ENCODE measurements around the gene DLG5. TPM values are rescaled to one million over a fixed set of nuclear protein-coding genes. Genes with fewer than 3 reads are reported as not detected.

Gene DLG5, protein sequence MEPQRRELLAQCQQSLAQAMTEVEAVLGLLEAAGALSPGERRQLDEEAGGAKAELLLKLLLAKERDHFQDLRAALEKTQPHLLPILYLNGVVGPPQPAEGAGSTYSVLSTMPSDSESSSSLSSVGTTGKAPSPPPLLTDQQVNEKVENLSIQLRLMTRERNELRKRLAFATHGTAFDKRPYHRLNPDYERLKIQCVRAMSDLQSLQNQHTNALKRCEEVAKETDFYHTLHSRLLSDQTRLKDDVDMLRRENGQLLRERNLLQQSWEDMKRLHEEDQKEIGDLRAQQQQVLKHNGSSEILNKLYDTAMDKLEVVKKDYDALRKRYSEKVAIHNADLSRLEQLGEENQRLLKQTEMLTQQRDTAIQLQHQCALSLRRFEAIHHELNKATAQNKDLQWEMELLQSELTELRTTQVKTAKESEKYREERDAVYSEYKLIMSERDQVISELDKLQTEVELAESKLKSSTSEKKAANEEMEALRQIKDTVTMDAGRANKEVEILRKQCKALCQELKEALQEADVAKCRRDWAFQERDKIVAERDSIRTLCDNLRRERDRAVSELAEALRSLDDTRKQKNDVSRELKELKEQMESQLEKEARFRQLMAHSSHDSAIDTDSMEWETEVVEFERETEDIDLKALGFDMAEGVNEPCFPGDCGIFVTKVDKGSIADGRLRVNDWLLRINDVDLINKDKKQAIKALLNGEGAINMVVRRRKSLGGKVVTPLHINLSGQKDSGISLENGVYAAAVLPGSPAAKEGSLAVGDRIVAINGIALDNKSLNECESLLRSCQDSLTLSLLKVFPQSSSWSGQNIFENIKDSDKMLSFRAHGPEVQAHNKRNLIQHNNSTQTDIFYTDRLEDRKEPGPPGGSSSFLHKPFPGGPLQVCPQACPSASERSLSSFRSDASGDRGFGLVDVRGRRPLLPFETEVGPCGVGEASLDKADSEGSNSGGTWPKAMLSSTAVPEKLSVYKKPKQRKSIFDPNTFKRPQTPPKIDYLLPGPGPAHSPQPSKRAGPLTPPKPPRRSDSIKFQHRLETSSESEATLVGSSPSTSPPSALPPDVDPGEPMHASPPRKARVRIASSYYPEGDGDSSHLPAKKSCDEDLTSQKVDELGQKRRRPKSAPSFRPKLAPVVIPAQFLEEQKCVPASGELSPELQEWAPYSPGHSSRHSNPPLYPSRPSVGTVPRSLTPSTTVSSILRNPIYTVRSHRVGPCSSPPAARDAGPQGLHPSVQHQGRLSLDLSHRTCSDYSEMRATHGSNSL (N-terminal part only)
- total RNA-seq (2014; rRNA removed; shearing (Covaris generic)), result 5.3 and 5.5 TPM in 2 replicates
- 13.2 and 15.7 TPM in 2 replicates for polyA plus RNA-seq (2015; cell fraction: cytosol; rRNA removed)
- 28.5 and 44.1 TPM in 2 replicates for polyA plus RNA-seq (2015; cell fraction: nucleus; rRNA removed)

DNA sequence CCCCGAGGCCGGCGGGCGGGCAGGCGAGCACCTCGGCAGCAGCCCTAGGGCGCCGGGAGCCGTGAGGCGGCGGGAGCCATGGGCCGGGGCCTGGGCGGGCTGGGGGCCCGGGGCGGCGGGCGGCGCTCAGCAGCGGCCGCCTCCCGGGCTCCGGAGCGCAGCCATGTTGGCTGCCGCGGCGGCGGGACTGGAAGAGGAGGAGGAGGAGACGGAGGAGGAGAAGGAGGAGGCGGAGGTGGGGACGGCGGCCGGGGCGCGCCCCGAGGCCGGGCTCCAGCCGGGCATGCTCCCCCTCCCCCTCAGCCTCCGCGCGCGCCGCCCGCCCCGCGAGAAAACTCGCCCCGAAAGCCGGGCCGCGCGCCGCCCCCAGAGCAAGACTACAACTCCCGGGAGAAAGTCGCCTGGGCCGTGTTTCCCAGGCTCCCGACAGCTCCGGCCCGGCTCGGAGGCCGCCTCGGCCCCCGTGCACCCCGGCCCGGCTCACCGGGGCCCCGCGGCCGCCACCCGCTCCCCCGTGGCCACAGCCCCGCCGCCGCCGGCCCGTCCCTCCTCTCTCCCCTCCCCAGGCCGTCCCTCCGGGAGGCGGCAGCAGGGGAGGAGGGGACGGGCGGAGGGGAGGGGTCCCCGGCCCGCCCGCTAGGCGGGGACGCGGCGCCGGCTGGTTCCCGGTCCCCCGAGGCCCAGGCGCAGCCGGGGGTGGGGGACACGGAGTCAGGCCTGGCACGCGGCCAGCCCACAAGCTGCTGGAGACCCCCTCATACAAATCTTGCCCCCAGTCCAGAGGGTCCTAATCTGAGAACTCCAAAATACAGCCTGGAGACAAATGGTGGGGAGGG lies at the start of gene DLG5:
Gene DLG5, minus strand, starts transcription at position 190 of the 836 bp plus-strand sequence. CDS start 235 bp downstream, outside the sequence.
- peak; percentile 42 for DNase-seq (ENCODE audit: low read depth, low spot score)
- in situ Hi-C loops (cut with HindIII; ENCODE audit: low pct_unique_long_range_greater_than_20kb, low sequenced_read_pairs), result no loop called here

- in situ Hi-C loops (cut with HindIII; ENCODE audit: low pct_unique_long_range_greater_than_20kb, low sequenced_read_pairs), result no loop called here
- no peak for DNase-seq (ENCODE audit: low read depth, low spot score)
Measured at GRCh38 chr10:77975086-77975666, 48.6 kb upstream of the DLG5 start.

DNA sequence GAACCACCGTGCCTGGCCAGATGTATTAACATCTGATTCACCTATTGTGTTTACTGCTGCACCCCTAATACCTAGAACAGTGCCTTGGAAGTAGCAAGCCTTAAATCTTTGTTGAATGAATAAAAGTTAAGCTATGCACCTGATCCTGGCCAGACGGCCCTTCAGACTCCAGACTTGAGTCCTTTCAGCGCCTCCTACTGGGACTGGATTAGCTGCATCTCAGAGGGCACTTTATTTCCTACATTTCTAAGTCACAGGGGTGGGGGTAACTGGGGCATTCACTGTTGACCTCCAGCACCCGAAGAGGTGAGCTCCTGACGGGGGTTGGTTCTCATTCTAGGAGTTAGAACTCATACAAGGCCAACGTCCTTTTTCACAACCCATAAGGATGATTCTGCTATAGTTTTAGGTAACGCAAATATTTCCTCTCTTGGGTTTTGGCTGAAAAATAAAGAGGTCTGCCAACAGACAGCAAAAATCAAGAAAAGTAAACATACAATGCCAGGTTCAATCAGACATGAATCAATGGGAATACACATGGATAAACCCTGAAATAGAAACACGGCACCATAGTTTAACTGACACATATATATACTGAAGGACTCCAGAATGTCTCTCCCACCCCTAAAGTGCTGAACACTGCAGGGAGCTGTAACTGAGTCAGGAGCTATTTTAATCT lies 48.0 kb upstream of the DLG5 start:
- DNase-seq (ENCODE audit: low read depth, low spot score), result peak; percentile 68
- in situ Hi-C loops (cut with HindIII; ENCODE audit: low pct_unique_long_range_greater_than_20kb, low sequenced_read_pairs), result no loop called here

- in situ Hi-C loops (cut with HindIII; ENCODE audit: low pct_unique_long_range_greater_than_20kb, low sequenced_read_pairs), result no loop called here
Measured at GRCh38 chr10:77973276-77973675, 46.7 kb upstream of the DLG5 start.

GRCh38 chr10:77972148-77972547 lies 45.6 kb upstream of the DLG5 start:
- in situ Hi-C loops (cut with HindIII; ENCODE audit: low pct_unique_long_range_greater_than_20kb, low sequenced_read_pairs), result no loop called here
- DNase-seq (ENCODE audit: low read depth, low spot score), result no peak

More at GRCh38 chr10:77973276-77973675, 46.7 kb upstream of the DLG5 start:
- DNase-seq (ENCODE audit: low read depth, low spot score), result no peak

DNA sequence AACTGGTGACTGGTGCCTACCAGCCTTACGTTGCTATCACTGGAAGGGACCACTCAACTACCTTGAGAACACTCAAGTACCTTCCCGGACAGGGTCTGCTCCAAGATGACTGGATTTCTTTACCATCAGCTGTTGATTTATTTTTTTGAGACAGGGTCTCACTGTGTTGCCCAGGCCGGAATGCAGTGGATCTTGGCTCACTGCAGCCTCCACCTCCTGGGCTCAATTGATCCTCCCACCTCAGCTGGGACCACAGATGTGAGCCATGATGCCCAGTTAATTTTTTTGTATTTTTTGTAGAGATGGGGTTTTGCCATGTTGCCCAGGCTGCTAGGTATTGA lies 45.2 kb upstream of the DLG5 start:
- in situ Hi-C loops (cut with HindIII; ENCODE audit: low pct_unique_long_range_greater_than_20kb, low sequenced_read_pairs), result no loop called here
- DNase-seq (ENCODE audit: low read depth, low spot score), result no peak

- in situ Hi-C loops (cut with HindIII; ENCODE audit: low pct_unique_long_range_greater_than_20kb, low sequenced_read_pairs), result no loop called here
Measured at GRCh38 chr10:77970869-77971803, 44.6 kb upstream of the DLG5 start.

DNA sequence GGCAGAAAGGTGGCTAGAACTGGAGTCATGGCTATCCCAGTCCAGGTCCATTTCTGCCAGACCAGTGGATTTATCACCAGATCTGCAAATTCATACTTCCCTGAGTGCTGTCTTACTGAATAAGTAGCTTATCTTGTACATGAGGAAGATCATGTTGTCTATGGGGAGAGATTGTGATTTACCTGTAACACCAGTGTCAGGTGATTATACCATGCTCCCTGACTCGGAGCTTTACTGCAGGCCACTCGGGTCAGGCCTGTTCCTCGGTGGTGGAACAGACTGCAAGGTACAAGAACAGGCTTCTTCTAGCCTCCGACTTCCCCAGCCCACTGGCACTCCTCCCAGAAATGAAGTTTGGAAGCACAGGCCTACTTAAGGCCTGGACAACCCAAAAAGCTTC lies 42.6 kb upstream of the DLG5 start:
- no peak for DNase-seq (ENCODE audit: low read depth, low spot score)
- in situ Hi-C loops (cut with HindIII; ENCODE audit: low pct_unique_long_range_greater_than_20kb, low sequenced_read_pairs), result no loop called here

More at GRCh38 chr10:77970869-77971803, 44.6 kb upstream of the DLG5 start:
- DNase-seq (ENCODE audit: low read depth, low spot score), result peak; percentile 69

GRCh38 chr10:77967611-77968022 lies 41.1 kb upstream of the DLG5 start:
- no peak for DNase-seq (ENCODE audit: low read depth, low spot score)
- in situ Hi-C loops (cut with HindIII; ENCODE audit: low pct_unique_long_range_greater_than_20kb, low sequenced_read_pairs), result no loop called here

GRCh38 chr10:77965294-77965693 lies 38.7 kb upstream of the DLG5 start:
- in situ Hi-C loops (cut with HindIII; ENCODE audit: low pct_unique_long_range_greater_than_20kb, low sequenced_read_pairs), result no loop called here
- no peak for DNase-seq (ENCODE audit: low read depth, low spot score)

- in situ Hi-C loops (cut with HindIII; ENCODE audit: low pct_unique_long_range_greater_than_20kb, low sequenced_read_pairs), result no loop called here
- no peak for DNase-seq (ENCODE audit: low read depth, low spot score)
Measured at GRCh38 chr10:77964811-77965210, 38.3 kb upstream of the DLG5 start.

DNA sequence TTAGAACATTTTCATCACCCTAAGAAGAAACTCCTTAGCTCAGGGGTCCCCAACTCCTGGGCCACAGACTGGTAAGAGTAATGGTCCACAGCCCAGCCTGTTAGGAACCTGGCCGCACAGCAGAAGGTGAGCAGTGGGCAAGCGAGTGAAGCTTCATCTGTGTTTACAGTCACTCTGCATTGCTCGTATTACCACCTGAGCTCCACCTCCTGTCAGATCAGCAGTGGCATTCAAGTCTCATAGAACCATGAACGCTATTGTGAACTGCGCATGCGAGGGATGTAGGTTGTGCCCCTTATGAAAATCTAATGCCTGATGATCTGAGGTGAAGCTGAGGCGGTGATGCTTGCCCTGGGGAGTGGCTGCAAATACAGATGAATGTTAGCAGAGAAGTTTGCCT lies 37.3 kb upstream of the DLG5 start:
- DNase-seq (ENCODE audit: low read depth, low spot score), result no peak
- in situ Hi-C loops (cut with HindIII; ENCODE audit: low pct_unique_long_range_greater_than_20kb, low sequenced_read_pairs), result no loop called here

DNA sequence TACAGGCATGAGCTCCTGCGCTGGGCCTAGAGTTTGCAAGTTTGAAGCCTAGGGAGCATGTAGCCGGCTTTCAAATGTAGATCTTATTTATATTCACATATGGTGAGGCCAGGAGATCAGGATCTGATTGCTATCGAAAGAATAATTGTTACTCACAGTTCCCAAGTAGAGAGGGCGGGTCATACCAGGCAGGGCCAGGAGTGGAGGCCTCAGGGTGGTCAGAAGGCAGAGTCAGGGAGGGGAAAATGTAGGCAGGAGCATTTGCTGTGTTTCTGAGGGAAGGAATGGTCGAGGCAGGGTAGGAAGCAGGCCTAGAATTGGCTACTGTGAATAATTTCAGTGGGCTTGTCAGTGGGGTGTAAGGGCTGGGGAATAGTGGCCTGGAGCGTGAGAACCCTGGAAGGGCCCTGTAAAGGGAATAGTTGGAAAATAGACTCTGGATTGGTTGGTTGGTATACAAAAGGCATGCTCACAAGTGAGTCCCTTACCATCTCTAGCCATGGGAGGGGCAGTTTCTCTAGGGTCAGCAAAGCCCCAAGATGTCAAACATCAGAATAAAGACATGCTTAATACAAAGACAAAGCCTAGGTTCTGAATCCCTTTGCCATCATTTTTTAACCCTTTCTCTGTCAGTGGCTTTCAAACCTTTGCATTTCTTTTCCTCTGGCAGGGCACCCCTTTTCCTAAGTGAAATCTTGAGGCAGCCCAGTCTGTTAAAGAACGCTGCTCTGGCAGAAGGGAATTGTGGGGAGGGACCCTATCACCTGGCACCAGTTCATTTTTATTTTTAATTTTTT lies 36.0 kb upstream of the DLG5 start:
- no peak for DNase-seq (ENCODE audit: low read depth, low spot score)
- in situ Hi-C loops (cut with HindIII; ENCODE audit: low pct_unique_long_range_greater_than_20kb, low sequenced_read_pairs), result no loop called here

- in situ Hi-C loops (cut with HindIII; ENCODE audit: low pct_unique_long_range_greater_than_20kb, low sequenced_read_pairs), result no loop called here
- DNase-seq (ENCODE audit: low read depth, low spot score), result no peak
Measured at GRCh38 chr10:77961668-77962067, 35.1 kb upstream of the DLG5 start.

Data from SK-MEL-5 (cell line).